ENCODE results near the gene ZW10. TPM values are rescaled to one million over a fixed set of nuclear protein-coding genes. Genes with fewer than 3 reads are reported as not detected.

Gene ZW10
- polyA plus RNA-seq, 3 donors, result 3.3 to 13.1 (median 10.2) TPM

DNA sequence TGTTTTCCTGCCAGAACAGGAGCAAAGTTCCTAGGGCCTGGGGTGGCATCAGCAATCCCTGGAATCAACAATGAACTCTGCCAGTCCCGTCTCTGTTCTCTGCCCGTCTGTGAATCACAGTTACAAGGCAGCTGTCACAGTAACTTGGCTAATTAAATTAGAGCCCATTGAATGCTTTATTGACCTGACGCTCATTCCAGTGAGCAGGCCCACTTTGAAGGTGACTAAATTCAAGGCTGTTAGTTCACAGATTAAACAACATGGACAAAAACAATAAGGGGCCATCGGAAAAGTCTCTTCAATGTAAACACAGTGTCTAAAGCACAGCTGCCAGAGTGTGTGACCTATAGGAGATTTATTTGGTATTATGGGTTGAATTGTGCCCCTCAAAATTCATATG, 49.7 kb downstream of the ZW10 start:
- H3K4me2 ChIP-seq (replicated peaks; ENCODE audit: extremely low read depth, low read length, poor library complexity, severe bottlenecking), result no peak overlapping the region
- H3K36me3 ChIP-seq (replicated peaks in 1 of 2; ENCODE audit: control insufficient read depth in 1 of 2, insufficient read depth in 2 of 2, low read length in 2 of 2), result no peaks in the 10 kb centered on the region
- no peak overlapping the region for H3K9ac ChIP-seq (ENCODE audit: insufficient read depth, low read length, poor library complexity, severe bottlenecking)
- no peaks in the 10 kb centered on the region for H3K79me2 ChIP-seq (ENCODE audit: insufficient read depth, low read length)
- peaks cover 4 to 5% of the 10 kb centered on the region in 2 donors for H3K36me3 Mint-ChIP-seq
- H4K20me1 ChIP-seq (ENCODE audit: insufficient read depth, low read length), result no peaks in the 10 kb centered on the region
- no peak overlapping the region for H3K27ac Mint-ChIP-seq
- no peak overlapping the region for H3K27ac ChIP-seq (ENCODE audit: low read depth in 1 of 2, low read length in 2 of 2)
- TF ChIP-seq, protein P1, sequence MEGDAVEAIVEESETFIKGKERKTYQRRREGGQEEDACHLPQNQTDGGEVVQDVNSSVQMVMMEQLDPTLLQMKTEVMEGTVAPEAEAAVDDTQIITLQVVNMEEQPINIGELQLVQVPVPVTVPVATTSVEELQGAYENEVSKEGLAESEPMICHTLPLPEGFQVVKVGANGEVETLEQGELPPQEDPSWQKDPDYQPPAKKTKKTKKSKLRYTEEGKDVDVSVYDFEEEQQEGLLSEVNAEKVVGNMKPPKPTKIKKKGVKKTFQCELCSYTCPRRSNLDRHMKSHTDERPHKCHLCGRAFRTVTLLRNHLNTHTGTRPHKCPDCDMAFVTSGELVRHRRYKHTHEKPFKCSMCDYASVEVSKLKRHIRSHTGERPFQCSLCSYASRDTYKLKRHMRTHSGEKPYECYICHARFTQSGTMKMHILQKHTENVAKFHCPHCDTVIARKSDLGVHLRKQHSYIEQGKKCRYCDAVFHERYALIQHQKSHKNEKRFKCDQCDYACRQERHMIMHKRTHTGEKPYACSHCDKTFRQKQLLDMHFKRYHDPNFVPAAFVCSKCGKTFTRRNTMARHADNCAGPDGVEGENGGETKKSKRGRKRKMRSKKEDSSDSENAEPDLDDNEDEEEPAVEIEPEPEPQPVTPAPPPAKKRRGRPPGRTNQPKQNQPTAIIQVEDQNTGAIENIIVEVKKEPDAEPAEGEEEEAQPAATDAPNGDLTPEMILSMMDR (IDR thresholded peaks at IDR 0.05), result no peak
- peaks cover 2% of the 10 kb centered on the region for H3K4me1 Mint-ChIP-seq
- H3K4me3 Mint-ChIP-seq, result no peak overlapping the region
- H3K27me3 Mint-ChIP-seq (ENCODE audit: low read depth in 3 of 3), result peaks cover 0 to 2% (median 2%) of the 10 kb centered on the region in 3 donors
- WGBS (ENCODE audit: insufficient coverage), result 100% methylated on average over 4 of the region's 4 CpGs
- H3K9me3 Mint-ChIP-seq, result peaks cover 3 to 7% (median 4%) of the 10 kb centered on the region in 7 donors
- no peak for DNase-seq
- no peak overlapping the region for H3K4me3 ChIP-seq (replicated peaks in 1 of 3; ENCODE audit: low read depth in 2 of 3, low read length in 3 of 3)
- H3K4me1 ChIP-seq (ENCODE audit: control insufficient read depth in 1 of 2, insufficient read depth in 2 of 2, low read length in 2 of 2), result peaks cover under 1 to 1% of the 10 kb centered on the region in 2 donors
- intact Hi-C loops (cut with micrococcal nuclease), result no loop called here
- no peaks in the 10 kb centered on the region for H3K9me3 ChIP-seq (replicated peaks in 1 of 2; ENCODE audit: control insufficient read depth in 1 of 2, insufficient read depth in 1 of 2, low read length in 2 of 2)
- H3K27me3 ChIP-seq (ENCODE audit: control insufficient read depth in 2 of 2, insufficient read depth in 2 of 2, low read length in 2 of 2), result no peaks in the 10 kb centered on the region
- H2AFZ ChIP-seq (ENCODE audit: insufficient read depth, low read depth, low read length, poor library complexity, severe bottlenecking), result no peak overlapping the region

DNA sequence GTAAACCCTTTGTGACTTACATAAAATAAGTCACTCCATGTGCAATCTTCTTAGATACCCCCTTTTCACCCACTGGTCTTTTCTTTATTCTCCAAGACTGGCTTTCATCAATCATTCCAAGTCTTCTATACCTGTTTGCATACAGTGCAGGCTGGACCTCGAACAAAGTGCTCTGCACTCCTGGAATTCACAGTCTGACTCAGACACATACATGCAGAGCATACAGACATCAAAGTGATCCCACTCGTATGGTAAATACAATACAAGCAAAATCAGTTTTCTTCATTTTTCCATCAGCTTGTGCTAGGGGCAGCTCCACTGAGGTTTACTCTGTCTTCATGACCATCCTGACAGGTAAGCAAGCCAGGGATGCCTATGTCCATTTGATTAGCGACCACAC, 50.6 kb downstream of the ZW10 start:
- Histone ChIP-seq H3K27me3 (ENCODE audit: control insufficient read depth in 2 of 2, insufficient read depth in 2 of 2, low read length in 2 of 2) (no peaks in the 10 kb centered on the region), H3K9ac (ENCODE audit: insufficient read depth, low read length, poor library complexity, severe bottlenecking) (no peak overlapping the region), H3K4me3 (replicated peaks in 1 of 3; ENCODE audit: low read depth in 2 of 3, low read length in 3 of 3) (no peak overlapping the region), H3K4me2 (replicated peaks; ENCODE audit: extremely low read depth, low read length, poor library complexity, severe bottlenecking) (no peak overlapping the region), H3K9me3 (replicated peaks in 1 of 2; ENCODE audit: control insufficient read depth in 1 of 2, insufficient read depth in 1 of 2, low read length in 2 of 2) (no peaks in the 10 kb centered on the region), H3K79me2 (ENCODE audit: insufficient read depth, low read length) (no peaks in the 10 kb centered on the region), H2AFZ (ENCODE audit: insufficient read depth, low read depth, low read length, poor library complexity, severe bottlenecking) (no peak overlapping the region), H3K27ac (ENCODE audit: low read depth in 1 of 2, low read length in 2 of 2) (no peak overlapping the region), H4K20me1 (ENCODE audit: insufficient read depth, low read length) (no peaks in the 10 kb centered on the region), H3K36me3 (replicated peaks in 1 of 2; ENCODE audit: control insufficient read depth in 1 of 2, insufficient read depth in 2 of 2, low read length in 2 of 2) (no peaks in the 10 kb centered on the region), H3K4me1 (ENCODE audit: control insufficient read depth in 1 of 2, insufficient read depth in 2 of 2, low read length in 2 of 2) (no peaks in the 10 kb centered on the region)
- H3K27ac Mint-ChIP-seq, result no peak overlapping the region
- intact Hi-C loops (cut with micrococcal nuclease), result no loop called here
- TF ChIP-seq, protein P1 (IDR thresholded peaks at IDR 0.05), result no peak
- no peak overlapping the region for H3K4me3 Mint-ChIP-seq
- no peaks in the 10 kb centered on the region for H3K4me1 Mint-ChIP-seq
- 85% methylated on average over 2 of the region's 3 CpGs for WGBS (ENCODE audit: insufficient coverage)
- peaks cover 4 to 5% of the 10 kb centered on the region in 2 donors for H3K36me3 Mint-ChIP-seq
- DNase-seq, result no peak
- peaks cover 3 to 7% (median 4%) of the 10 kb centered on the region in 7 donors for H3K9me3 Mint-ChIP-seq
- peaks cover 0 to 2% (median 2%) of the 10 kb centered on the region in 3 donors for H3K27me3 Mint-ChIP-seq (ENCODE audit: low read depth in 3 of 3)

Data from CD14-positive monocyte (primary cell).